Left ventricle myocardium superior (tissue), 1 donor: ENCODE data around the gene HDAC6. TPM values are rescaled to one million over a fixed set of nuclear protein-coding genes. Genes with fewer than 3 reads are reported as not detected.
"Not testable (repeated sequence)": the region's sequence is repeated elsewhere in the genome, so short reads cannot be mapped to it uniquely, and the experiment has no call there.

Experiments used
- ATAC-seq: fragments of 200-7000 bp; cut with Tn5 transposase; one replicate; pipeline ENCODE4 v1.9.1; 2020; ENCODE audit warnings: mild to moderate bottlenecking, moderate library complexity
- DNase-seq: peaks from one replicate; pipeline ENCODE4 v3.0.0-alpha.2; 2020
- intact Hi-C: fragments of 100-400 bp; cut with micrococcal nuclease; formaldehyde crosslinking; loops from one replicate; pipeline ENCODE4 v1.11.0; 2022
- total RNA-seq: library from RNA; stranded (reverse); fragmentation: NEBNext Ultra II Directional; extraction: Animal tissue kit (Norgen Biotek cat#: 25700); gene quantifications from one replicate; pipeline ENCODE4 v1.2.1, GENCODE V29; 2021
- donor health status: DM: no; HTN: yes; CAD: no; lungs with severe emphysema.

The HDAC6 gene
- total RNA-seq, 1 donor from 2014 or later = 44.4 TPM

GRCh38 chrX:48854121-48854804 is 52.4 kb downstream of the HDAC6 start:
- DNase-seq, ATAC-seq, intact Hi-C loops: not testable (repeated sequence)

- intact Hi-C loops = no loop called here
- no peak for DNase-seq
- no peak for ATAC-seq
These were observed 53.0 kb downstream of the HDAC6 start for GRCh38 chrX:48854898-48855297.

- ATAC-seq = no peak
- intact Hi-C loops = no loop called here
- DNase-seq = no peak
These were observed 62.3 kb downstream of the HDAC6 start for GRCh38 chrX:48864210-48864609.

GRCh38 chrX:48872017-48872416 is 70.2 kb downstream of the HDAC6 start:
- DNase-seq, ATAC-seq, intact Hi-C loops: not testable (repeated sequence)

Other genes starting within 250 kb of the HDAC6 start
- 103 TPM for gene RBM3, start 227.6 kb upstream of the HDAC6 start, total RNA-seq
- gene WDR13, start 204.6 kb upstream of the HDAC6 start, total RNA-seq = 164 TPM
- gene WAS, start 118.3 kb upstream of the HDAC6 start, total RNA-seq = 2.6 TPM
- gene SUV39H1, start 105.3 kb upstream of the HDAC6 start, total RNA-seq = 2.4 TPM
- gene GLOD5, start 40.3 kb upstream of the HDAC6 start, total RNA-seq = not detected
- gene GATA1, start 15.5 kb upstream of the HDAC6 start, total RNA-seq = not detected
- gene ERAS, start 24.4 kb downstream of the HDAC6 start, total RNA-seq = not detected
- 0.32 TPM for gene PCSK1N, start 33.5 kb downstream of the HDAC6 start, total RNA-seq
- 77.9 TPM for gene TIMM17B, start 95.7 kb downstream of the HDAC6 start, total RNA-seq
- 64.5 TPM for gene PQBP1, start 95.9 kb downstream of the HDAC6 start, total RNA-seq
- gene SLC35A2, start 109.6 kb downstream of the HDAC6 start, total RNA-seq = 15.7 TPM
- gene PIM2, start 117.0 kb downstream of the HDAC6 start, total RNA-seq = 3.9 TPM
- gene OTUD5, start 155.5 kb downstream of the HDAC6 start, total RNA-seq = 18.9 TPM
- gene KCND1, start 169.8 kb downstream of the HDAC6 start, total RNA-seq = 0.47 TPM
- gene GRIPAP1, start 200.2 kb downstream of the HDAC6 start, total RNA-seq = 18.1 TPM
- 18.5 TPM for gene TFE3, start 241.3 kb downstream of the HDAC6 start, total RNA-seq